HG03064 (cell line): ENCODE results near the gene GNG14.
"Not testable (repeated sequence)": the region's sequence is repeated elsewhere in the genome, so short reads cannot be mapped to it uniquely, and the experiment has no call there.

Source experiments
- ATAC-seq: cut with Tn5 transposase; IDR thresholded peaks from one replicate; pipeline ENCODE4 v1.9.1; 2021; ENCODE audit warnings: low read depth; ENCODE audit not compliant: unreplicated experiment

The GNG14 gene

GRCh38 chr19:12666265-12667048 is 21.3 kb upstream of the GNG14 start, which contains the start of the genes MAN2B1 and WDR83:
MAN2B1 (minus strand) TSS chr19:12666742; CDS start chr19:12666701, 41 bp downstream.
WDR83 (plus strand) TSS chr19:12666807; CDS start chr19:12669791, 2,984 bp downstream.
- peak; percentile 46 for ATAC-seq

GRCh38 chr19:12667731-12668302 is 20.0 kb upstream of the GNG14 start:
- ATAC-seq = no peak

- no peak for ATAC-seq
These were observed 19.5 kb upstream of the GNG14 start for GRCh38 chr19:12668346-12668745.

GRCh38 chr19:12668932-12669269 is 18.9 kb upstream of the GNG14 start:
- ATAC-seq = no peak

GRCh38 chr19:12669270-12670158 is 18.3 kb upstream of the GNG14 start:
- no peak for ATAC-seq

GRCh38 chr19:12670159-12670928 is 17.5 kb upstream of the GNG14 start:
- no peak for ATAC-seq

- no peak for ATAC-seq
These were observed 15.1 kb upstream of the GNG14 start for GRCh38 chr19:12672744-12673143.

GRCh38 chr19:12675399-12675798 is 12.4 kb upstream of the GNG14 start:
- ATAC-seq = no peak

- no peak for ATAC-seq
These were observed 11.9 kb upstream of the GNG14 start for GRCh38 chr19:12675940-12676339.

- ATAC-seq = no peak
These were observed 11.4 kb upstream of the GNG14 start for GRCh38 chr19:12676384-12676792.

GRCh38 chr19:12676928-12677327 is 10.9 kb upstream of the GNG14 start:
- no peak for ATAC-seq

GRCh38 chr19:12678039-12678438 is 9.8 kb upstream of the GNG14 start:
- ATAC-seq = not testable (repeated sequence)

GRCh38 chr19:12680034-12680433 is 7.8 kb upstream of the GNG14 start:
- no peak for ATAC-seq

GRCh38 chr19:12681074-12681987 is 6.5 kb upstream of the GNG14 start, which contains the start of gene DHPS:
DHPS (minus strand) TSS chr19:12681880; CDS start chr19:12681766, 114 bp downstream.
- peak; percentile 58 for ATAC-seq

GRCh38 chr19:12685831-12686230 is 2.0 kb upstream of the GNG14 start:
- no peak for ATAC-seq

- ATAC-seq = no peak
These were observed 1.2 kb downstream of the GNG14 start for GRCh38 chr19:12689012-12689411.

- no peak for ATAC-seq
These were observed 1.9 kb downstream of the GNG14 start for GRCh38 chr19:12689581-12690216.

- no peak for ATAC-seq
These were observed 5.2 kb downstream of the GNG14 start for GRCh38 chr19:12692960-12693359.

GRCh38 chr19:12694641-12695040 is 6.8 kb downstream of the GNG14 start:
- no peak for ATAC-seq
